ENCODE results near the gene ATP10A.
"Not testable (repeated sequence)": the region's sequence is repeated elsewhere in the genome, so short reads cannot be mapped to it uniquely, and the experiment has no call there.

Gene ATP10A

GRCh38 chr15:25673972-25674371 is 189.2 kb downstream of the ATP10A start:
- DNase-seq, result no peak

- DNase-seq, result no peak
Measured at GRCh38 chr15:25673351-25673750, 189.8 kb downstream of the ATP10A start.

- no peak for DNase-seq
Measured at GRCh38 chr15:25671132-25671531, 192.0 kb downstream of the ATP10A start.

GRCh38 chr15:25670621-25671020 is 192.5 kb downstream of the ATP10A start:
- no peak for DNase-seq

- peak; percentile 71 for DNase-seq
Measured at GRCh38 chr15:25670025-25670554, 193.0 kb downstream of the ATP10A start.

- DNase-seq, result no peak
Measured at GRCh38 chr15:25668901-25669300, 194.2 kb downstream of the ATP10A start.

GRCh38 chr15:25668236-25668795 is 194.8 kb downstream of the ATP10A start:
- DNase-seq, result no peak

GRCh38 chr15:25667829-25668228 is 195.3 kb downstream of the ATP10A start:
- DNase-seq, result no peak

GRCh38 chr15:25665913-25666312 is 197.2 kb downstream of the ATP10A start:
- no peak for DNase-seq

GRCh38 chr15:25664761-25665160 is 198.4 kb downstream of the ATP10A start:
- DNase-seq, result no peak

- no peak for DNase-seq
Measured at GRCh38 chr15:25663515-25663914, 199.6 kb downstream of the ATP10A start.

- DNase-seq, result no peak
Measured at GRCh38 chr15:25661898-25662297, 201.2 kb downstream of the ATP10A start.

- DNase-seq, result no peak
Measured at GRCh38 chr15:25659251-25659650, 203.9 kb downstream of the ATP10A start.

- no peak for DNase-seq
Measured at GRCh38 chr15:25658560-25658959, 204.6 kb downstream of the ATP10A start.

GRCh38 chr15:25655207-25655948 is 207.7 kb downstream of the ATP10A start:
- no peak for DNase-seq

- DNase-seq, result no peak
Measured at GRCh38 chr15:25653371-25653770, 209.8 kb downstream of the ATP10A start.

- no peak for DNase-seq
Measured at GRCh38 chr15:25652704-25653103, 210.4 kb downstream of the ATP10A start.

GRCh38 chr15:25649390-25649789 is 213.7 kb downstream of the ATP10A start:
- DNase-seq, result no peak

- no peak for DNase-seq
Measured at GRCh38 chr15:25643120-25643519, 220.0 kb downstream of the ATP10A start.

- no peak for DNase-seq
Measured at GRCh38 chr15:25641762-25642161, 221.4 kb downstream of the ATP10A start.

- no peak for DNase-seq
Measured at GRCh38 chr15:25641361-25641760, 221.8 kb downstream of the ATP10A start.

GRCh38 chr15:25640959-25641358 is 222.2 kb downstream of the ATP10A start:
- DNase-seq, result not testable (repeated sequence)

- DNase-seq, result no peak
Measured at GRCh38 chr15:25640381-25640780, 222.7 kb downstream of the ATP10A start.

GRCh38 chr15:25636486-25636885 is 226.6 kb downstream of the ATP10A start:
- DNase-seq, result not testable (repeated sequence)

GRCh38 chr15:25635191-25635590 is 227.9 kb downstream of the ATP10A start:
- no peak for DNase-seq
